HFF-Myc (cell line): ENCODE measurements around the gene CDC16.

Experiments used
- DNase-seq: peaks from one replicate; pipeline ENCODE4 v3.0.0-alpha.2; 2011; ENCODE audit warnings: low read depth; ENCODE audit errors: extremely low read depth
- H3K4me3 ChIP-seq: replicated peaks from 2 replicates; pipeline ENCODE4 v1.5.1; 2011; ENCODE audit warnings: low read depth, mild to moderate bottlenecking, control low read depth, low read length
- CTCF ChIP-seq: IDR thresholded peaks from 2 replicates; pipeline ENCODE4 v1.5.1; 2012; ENCODE audit warnings: mild to moderate bottlenecking, low read depth, low read length, control low read depth; ENCODE audit errors: missing control alignments

Gene CDC16

GRCh38 chr13:114282041-114282670 is 47.5 kb downstream of the CDC16 start:
- H3K4me3 ChIP-seq = peak overlapping the region; percentile 83
- no peak for DNase-seq
- no peak for TF ChIP-seq CTCF

GRCh38 chr13:114283576-114283975 is 48.9 kb downstream of the CDC16 start:
- peak overlapping the region; percentile 83; the same call in 1 of the 2 replicates for H3K4me3 ChIP-seq
- DNase-seq = no peak
- TF ChIP-seq CTCF = no peak

GRCh38 chr13:114284680-114285079 is 50.0 kb downstream of the CDC16 start:
- no peak overlapping the region for H3K4me3 ChIP-seq
- no peak for TF ChIP-seq CTCF
- no peak for DNase-seq

- no peak for TF ChIP-seq CTCF
- H3K4me3 ChIP-seq = no peak overlapping the region
- no peak for DNase-seq
Observed at GRCh38 chr13:114285166-114285808, 50.6 kb downstream of the CDC16 start.

- no peak for DNase-seq
Observed at GRCh38 chr13:114286808-114287207, 52.1 kb downstream of the CDC16 start.

GRCh38 chr13:114288157-114288591 is 53.5 kb downstream of the CDC16 start:
- no peak for TF ChIP-seq CTCF
- no peak for DNase-seq
- H3K4me3 ChIP-seq = no peak overlapping the region

More at GRCh38 chr13:114286808-114287207, 52.1 kb downstream of the CDC16 start:
- no peak for TF ChIP-seq CTCF
- no peak overlapping the region for H3K4me3 ChIP-seq
